PFSK-1 (cell line): ENCODE results near the gene CSTF1.

Experiments used
- FOXP2 ChIP-seq: optimal IDR thresholded peaks from 2 replicates; pipeline ENCODE3; 2011; ENCODE audit warnings: borderline replicate concordance, control low read depth, inconsistent platforms; ENCODE audit not compliant: insufficient read depth; ENCODE audit errors: extremely low read length, extremely low read depth
- POLR2AphosphoS5 ChIP-seq: IDR thresholded peaks from 2 replicates; pipeline ENCODE4 v1.6.1; 2012; ENCODE audit warnings: low read depth, mild to moderate bottlenecking, control low read depth, low read length, moderate library complexity
- REST ChIP-seq, 2 experiments: IDR thresholded peaks; 2 replicates each; pipeline versions ENCODE4 v1.6.1 to v1.8.0; 2011 to 2012; ENCODE audit warnings: low read depth in 2 of 2, low read length in 2 of 2, control low read depth in 1 of 2, inconsistent platforms in 1 of 2, mild to moderate bottlenecking in 1 of 2, moderate library complexity in 1 of 2; ENCODE audit not compliant: insufficient read depth in 1 of 2
- SIN3A ChIP-seq: IDR thresholded peaks from 2 replicates; pipeline ENCODE4 v1.6.1; 2012; ENCODE audit warnings: mild to moderate bottlenecking, low read length, moderate library complexity, borderline replicate concordance; ENCODE audit not compliant: insufficient read depth
- TAF1 ChIP-seq: IDR thresholded peaks from 2 replicates; pipeline ENCODE4 v1.6.1; 2012; ENCODE audit warnings: low read length, control low read depth, borderline replicate concordance; ENCODE audit not compliant: insufficient read depth

The CSTF1 gene

GRCh38 chr20:56454754-56455153 is 62.3 kb downstream of the CSTF1 start:
- TF ChIP-seq TAF1 (no peak), SIN3A (no peak), FOXP2 (no peak), POLR2AphosphoS5 (no peak), REST (IDR thresholded peaks at IDR 0.05; ENCODE audit: insufficient read depth in 1 of 2, low read depth in 2 of 2, low read length in 2 of 2) (no peak)
